NCI-H1417 treated with DMSO at 0.1 percent for 48 hours (cell line): Measurements from ENCODE around the gene SGSH.

Experiments
- DNase-seq: peaks from one replicate; lab custom pipeline; 2025; lab: John Stamatoyannopoulos, UW

SGSH gene

DNA sequence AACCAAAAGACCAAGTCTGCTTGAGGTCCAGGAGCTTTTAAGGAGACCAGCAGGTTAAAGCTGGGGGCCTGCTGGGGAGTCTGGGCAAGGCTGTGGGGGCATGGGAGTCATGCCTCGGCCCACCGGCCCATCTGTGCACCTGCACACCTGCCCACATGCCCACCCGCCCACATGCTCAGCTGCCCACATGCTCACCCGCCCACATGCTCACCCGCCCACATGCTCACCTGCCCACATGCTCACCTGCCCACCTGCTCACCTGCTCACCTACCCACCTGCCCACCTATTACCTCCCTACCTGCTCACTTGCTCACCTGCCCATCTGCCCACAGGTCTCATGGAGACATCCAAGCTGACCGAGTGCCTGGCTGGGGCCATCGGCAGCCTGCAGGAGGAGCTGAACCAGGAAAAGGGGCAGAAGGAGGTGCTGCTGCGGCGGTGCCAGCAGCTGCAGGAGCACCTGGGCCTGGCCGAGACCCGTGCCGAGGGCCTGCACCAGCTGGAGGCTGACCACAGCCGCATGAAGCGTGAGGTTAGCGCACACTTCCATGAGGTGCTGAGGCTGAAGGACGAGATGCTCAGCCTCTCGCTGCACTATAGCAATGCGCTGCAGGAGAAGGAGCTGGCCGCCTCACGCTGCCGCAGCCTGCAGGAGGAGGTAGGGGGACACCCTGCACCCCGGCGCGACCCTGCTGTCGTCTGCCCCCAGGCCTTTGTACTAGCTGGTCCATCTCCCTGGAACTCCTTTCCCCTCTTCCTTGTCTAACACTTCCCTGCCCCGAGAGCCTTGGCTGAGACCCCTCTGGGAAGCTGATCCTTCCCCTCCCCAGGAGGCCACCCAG, 36.3 kb downstream of the SGSH start:
- no peak for DNase-seq

DNA sequence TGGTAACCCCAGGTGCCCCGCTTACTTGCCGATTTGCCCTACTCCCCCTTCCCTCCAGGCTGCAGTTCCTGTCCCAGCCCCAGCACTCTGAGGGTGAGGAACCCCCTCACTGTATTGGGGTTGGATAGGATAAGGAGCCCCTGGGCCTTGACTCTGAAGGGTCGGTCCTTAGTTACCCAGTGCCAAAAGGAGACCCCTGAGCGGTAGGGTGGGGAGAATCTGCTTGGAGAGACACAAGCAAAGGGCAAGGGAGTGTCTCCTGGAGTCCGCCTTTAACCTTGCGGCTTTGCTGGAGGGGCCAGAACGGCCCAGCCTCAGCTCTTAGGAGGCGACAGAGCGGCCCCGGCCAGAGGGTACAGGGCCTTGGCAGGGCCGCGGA, 37.3 kb downstream of the SGSH start:
- DNase-seq = no peak

DNA sequence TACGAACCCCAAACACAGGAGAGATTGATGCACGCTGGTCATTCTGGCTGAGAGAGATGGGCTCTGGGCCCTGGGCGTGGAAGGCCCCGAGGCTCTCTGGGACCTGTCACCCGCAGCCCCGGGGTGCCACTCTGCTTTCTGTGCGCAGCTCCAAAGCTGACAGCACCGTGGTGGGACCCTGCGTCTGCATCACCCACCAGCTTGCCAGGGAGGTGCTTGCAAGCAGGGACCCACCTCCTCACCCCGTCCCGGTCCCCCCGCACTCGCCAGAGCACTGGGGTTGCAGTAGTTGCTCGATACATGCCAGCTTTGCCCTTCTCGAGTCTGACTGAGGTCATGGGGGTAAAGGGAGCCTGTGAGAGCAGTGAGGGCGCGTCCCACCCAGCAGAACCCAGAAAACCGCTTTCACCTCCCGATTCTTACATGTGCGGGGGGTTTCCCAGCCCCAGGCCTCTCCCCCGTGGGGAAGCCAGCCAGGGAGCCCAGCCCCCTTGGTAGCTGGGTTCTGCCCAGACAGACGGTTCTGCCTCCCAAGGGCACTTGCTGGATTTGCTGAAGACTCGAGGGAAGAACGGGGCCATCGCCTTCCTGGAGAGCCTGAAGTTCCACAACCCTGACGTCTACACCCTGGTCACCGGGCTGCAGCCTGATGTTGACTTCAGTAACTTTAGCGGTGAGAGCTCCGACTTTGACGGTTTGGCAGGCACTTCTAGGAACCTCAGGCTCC, 37.9 kb downstream of the SGSH start:
- no peak for DNase-seq

DNA sequence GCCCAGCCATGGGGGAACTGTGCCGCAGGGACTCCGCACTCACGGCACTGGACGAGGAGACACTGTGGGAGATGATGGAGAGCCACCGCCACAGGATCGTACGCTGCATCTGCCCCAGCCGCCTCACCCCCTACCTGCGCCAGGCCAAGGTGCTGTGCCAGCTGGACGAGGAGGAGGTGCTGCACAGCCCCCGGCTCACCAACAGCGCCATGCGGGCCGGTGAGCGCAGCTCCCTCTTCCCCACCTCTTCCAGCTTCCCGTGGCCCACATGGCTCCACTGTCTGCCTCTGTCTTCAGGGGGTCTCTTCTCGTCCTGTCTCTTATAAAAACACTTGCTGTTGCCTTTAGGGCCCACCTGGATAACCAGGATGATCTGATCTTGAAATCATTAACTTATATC, 38.7 kb downstream of the SGSH start:
- no peak for DNase-seq

DNA sequence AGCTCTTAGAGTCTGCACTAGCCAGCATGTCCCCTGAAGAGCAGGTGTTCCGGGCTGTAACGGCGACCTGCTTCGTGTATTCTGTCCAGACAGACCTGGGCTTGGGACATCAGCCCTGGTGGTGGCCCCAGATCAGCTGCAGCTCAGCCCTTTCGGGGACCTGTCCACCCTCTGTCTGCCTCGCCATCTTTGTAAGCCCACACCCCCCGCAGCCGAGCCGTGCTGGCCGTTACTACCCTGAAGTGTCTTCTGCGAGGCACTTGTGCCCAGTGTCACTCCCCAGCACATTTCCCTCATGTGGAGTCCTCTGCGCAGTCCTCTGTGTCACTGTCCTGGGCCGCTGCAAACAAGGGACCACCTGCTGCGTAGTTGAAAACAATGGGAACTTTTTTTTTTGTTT, 39.9 kb downstream of the SGSH start:
- no peak for DNase-seq

DNA sequence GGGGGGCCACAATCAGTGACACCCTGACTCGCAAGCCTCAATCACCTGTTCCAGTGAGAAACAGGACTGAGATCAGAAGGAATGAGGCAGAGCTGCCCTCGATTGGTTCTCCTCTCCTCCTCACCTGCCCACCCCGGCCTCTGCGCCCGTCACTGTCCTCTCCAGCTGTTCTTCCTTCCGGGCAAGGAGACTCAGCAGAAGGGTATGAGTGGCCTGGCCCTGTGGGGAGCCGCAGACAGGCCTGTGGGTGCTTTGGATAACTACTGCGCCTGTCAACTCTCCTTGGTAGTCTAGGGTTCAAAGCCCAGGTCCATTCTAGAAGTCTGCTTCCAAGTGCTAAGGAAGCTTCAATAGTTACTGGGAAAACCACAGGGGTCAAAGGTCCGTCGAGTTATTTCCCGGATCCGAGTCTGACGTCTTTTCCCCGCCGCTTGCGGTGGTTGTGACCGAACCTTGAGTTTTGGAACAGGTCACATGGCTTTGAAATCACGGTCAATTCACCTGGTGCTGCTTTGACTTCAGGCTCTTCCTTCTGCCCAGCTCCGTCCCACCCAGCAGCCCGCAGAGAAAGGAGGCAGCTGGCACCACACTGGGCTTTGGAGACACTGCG, 42.0 kb downstream of the SGSH start:
- DNase-seq = no peak

DNA sequence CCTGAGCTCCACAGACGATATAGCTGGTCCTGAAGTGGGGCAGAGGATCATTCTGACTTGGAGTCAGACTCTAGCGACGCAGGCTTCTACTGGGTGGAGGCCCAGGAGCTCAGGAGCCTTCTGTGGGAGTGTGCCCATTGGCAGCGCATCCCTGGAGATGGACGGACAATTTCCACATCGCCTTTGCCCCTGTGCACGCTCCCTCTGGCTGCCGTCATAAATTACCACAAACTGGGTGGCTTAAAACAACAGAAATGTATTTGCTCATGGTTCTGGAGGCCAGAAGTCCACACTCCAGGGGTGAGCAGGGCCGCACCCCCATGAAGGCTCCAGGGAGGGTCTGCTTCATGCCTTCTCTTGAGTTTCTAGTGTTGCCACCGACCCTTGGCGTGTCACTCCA, 43.4 kb downstream of the SGSH start:
- DNase-seq = no peak

DNA sequence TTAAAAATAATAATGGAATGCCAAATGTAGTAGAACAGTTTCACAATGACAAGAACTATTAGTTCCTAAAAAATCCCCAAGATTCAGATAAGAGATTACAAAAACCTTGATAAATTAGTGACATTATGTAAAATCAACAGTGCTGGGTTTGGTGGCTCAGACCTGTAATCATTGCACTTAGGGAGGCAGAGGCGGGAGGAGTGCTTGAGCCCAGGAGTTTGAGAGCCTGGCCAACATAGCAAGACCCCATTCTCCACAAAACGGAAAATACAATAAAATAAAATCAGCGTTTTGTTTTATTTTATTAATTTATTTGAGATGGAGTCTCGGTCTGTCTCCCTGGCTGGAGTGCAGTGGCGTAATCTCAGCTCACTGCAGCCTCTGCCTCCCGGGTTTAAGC, 46.2 kb downstream of the SGSH start:
- DNase-seq = no peak

DNA sequence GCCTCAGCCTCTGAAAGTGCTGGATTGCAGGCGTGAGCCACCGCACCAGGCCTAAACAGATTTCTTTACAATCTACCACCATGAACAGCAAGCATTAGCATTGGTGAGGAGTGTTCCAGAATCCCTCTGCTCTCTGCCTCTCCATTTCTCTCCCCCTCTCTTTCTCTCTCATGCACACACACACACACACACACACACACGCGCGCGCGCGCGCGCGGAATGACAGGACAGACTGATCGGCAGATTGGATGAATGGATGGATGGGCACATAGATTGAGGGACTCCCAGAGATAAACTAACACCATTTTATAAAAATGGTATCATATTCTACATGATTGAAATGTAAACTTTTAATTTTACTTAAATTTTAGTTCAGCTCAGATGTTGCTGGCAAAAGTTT, 47.0 kb downstream of the SGSH start:
- no peak for DNase-seq

DNA sequence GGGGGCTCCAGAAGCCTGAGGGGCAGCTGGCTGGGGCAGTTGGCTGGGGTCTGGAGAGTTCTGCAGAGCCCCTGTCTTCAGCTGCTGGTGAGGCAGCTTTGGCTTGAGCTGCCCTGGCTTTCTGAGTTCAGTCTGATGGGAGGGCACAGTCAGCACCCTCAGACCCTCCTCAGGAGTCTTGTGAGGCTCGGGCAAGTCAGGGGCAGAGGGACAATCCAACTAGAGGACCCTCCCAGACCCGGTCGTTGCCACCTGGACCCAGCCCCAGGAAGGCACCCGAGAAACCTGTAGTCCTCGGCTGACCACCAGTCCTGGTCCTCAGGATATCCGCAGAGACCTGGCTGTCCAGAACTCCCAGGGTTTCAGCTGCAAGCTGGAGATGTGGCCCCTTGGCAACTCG, 48.5 kb downstream of the SGSH start:
- no peak for DNase-seq

DNA sequence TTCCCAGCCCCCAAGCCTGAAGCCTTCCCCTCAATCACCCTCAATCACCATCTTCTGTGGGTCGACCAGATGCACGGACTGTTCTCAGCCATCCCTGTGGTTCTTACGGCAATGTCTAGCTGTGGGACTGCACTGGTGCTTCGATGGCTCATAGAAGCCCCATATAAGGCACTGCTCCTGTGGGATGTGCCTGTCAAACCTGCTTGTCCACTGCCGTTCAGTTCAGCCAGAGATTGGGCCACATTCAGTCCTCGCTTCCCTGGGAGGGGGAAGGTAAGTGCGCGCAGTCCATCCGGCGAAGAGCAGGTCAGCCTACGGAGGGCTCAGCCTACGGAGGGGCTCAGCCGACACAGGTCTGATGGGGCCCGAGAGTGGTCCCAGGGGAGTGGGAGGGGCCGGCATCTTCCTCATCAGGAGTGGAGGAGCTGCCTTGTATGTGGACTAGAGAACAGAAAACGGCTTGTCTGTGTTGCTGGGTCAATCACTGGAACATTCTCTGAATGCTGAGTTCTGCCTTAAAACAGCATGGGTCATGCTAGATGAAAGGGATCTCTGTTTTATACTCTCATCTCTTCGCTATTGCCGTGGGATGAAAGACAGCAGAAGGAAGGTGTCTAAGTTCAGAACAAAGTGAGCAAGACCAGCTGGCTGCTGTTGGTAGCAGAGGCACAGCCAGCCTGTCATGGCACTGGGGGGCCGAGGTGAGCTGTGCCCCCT, 50.2 kb downstream of the SGSH start, which contains the start of gene CARD14:
Gene CARD14, plus strand, starts transcription at position 247 of the 717 bp plus-strand sequence. CDS start 11,409 bp downstream, outside the sequence.
- DNase-seq = no peak

DNA sequence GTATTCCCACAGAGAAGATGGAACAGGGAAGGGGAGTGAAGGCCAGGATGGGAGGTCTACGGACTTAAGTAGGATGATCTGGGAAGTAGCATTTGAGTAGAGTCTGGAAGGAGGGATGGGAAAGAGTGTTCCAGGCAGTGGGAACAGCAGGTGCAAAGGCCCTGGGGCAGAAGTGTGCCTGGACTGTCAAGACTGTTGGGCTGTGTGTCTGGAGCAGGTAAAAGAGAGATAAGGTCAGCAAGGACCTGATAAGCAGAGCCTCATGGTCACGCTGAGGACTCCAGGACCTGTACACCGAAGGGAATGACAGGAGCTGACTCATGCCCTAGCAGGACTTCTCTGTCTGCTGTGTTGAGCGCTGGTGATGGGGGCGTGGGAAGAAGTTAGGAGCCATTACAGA, 51.0 kb downstream of the SGSH start:
- DNase-seq = no peak

DNA sequence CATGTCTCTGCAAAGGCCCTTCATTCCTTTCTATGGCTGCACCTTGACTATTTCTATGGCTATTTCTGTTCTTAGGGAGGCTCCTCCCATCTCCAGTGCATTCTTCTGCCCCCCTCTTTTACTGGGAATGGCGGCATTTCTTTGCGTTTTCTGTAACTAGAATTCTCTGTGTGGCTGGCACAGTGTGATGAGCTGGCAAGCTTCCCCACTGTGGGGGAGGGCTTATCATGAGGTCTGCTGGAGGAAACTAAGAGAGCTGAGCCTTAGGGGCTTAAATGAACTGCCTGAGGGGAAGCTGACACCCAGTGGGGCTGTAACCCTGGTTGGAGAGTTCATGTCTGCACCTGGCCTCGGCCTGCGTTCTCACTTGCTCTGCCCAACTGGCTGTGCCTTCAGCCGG, 51.8 kb downstream of the SGSH start:
- no peak for DNase-seq

DNA sequence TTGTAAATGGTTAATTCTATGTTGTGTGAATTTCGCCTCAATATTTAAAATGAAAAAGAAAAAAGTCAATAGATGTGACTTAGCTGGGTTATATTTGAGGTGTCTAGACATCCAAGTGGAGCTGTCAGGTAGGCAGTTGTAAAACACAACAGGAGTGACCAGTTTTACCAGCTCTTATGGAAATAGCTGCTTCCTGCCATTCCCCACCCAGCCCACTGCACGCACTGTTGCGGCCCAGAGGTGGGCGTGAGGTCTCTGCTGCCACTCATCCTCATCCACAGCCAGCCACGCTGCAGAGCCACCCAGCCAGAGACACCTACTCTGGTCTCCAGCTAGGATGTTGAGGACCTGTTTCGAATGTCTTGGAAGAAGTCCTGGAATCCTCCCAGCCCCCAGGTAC, 53.7 kb downstream of the SGSH start:
- no peak for DNase-seq

DNA sequence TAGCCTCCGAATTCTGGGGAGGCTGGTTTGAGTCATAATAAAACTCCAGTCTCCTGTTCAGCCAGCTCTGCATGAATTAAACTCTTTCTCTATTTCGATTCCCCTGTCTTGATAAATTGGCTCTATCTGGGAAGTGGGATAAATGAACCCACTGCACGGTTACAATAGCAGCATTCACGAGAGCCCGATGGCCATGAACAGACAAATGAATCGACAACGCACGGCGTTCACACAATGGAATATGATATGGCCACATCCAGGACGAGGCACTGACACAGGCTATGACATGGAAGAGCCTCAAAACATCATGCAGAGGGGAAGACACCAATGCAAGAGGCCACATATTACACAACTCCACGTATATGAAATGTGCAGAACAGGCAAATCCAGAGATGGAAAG, 55.9 kb downstream of the SGSH start:
- no peak for DNase-seq

DNA sequence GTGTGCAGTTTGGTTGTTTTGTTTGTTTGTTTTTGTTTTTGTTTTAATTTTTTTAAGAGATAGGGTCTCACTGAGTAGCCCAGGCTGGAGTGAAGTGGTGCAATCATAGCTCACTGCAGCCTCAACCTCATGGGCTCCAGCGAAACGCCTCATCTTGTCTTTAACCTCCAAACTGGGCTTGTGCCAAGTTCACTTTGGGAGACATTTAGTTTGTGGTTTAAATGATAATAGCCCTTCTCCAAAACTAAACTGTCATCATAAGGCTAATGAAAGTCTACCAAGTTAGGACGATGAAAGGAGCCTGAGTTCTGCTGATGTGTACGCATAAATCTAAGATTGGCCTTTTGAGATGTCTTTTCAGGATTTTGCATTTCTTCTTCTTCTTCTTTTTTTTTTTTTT, 56.8 kb downstream of the SGSH start:
- DNase-seq = no peak

DNA sequence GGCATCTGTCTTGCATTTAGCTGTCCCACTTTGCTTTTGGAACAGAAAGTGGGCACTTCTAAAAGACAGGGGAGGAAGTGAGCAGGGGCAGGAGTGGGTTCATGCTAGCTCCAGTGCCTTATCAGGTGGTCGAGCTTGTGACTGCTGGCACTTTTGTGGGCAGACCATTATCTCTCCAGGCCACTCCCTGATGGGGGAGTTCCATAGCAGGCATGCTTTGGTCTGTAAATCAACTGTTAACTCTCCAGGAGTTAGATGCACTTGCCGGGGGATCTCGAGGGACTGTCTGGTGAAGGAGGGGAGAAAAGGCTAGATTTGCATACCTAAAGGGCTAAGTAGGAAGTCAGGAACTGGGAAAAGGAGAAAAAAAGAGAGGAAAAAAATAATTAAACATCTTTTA, 59.6 kb downstream of the SGSH start:
- DNase-seq = no peak
